Right cardiac atrium (tissue), 5 donors: ENCODE measurements around the gene SYCE1L. TPM values are rescaled to one million over a fixed set of nuclear protein-coding genes. Genes with fewer than 3 reads are reported as not detected.
"Not testable (repeated sequence)": the region's sequence is repeated elsewhere in the genome, so short reads cannot be mapped to it uniquely, and the experiment has no call there.

ENCODE experiments used
- ATAC-seq, 2 donors: fragments of 200-7000 bp; cut with Tn5 transposase; one replicate each; pipeline versions ENCODE4 v1.8.0 to v1.9.1; 2020; ENCODE audit warnings: moderate library complexity in 2 of 2, mild to moderate bottlenecking in 1 of 2
- DNase-seq, 3 donors: peaks; one replicate each; pipeline ENCODE4 v3.0.0-alpha.2; 2020
- H3K27ac ChIP-seq: one replicate; pipeline ENCODE4 v1.5.1; 2013; ENCODE audit warnings: mild to moderate bottlenecking, low read length, control low read depth, moderate library complexity
- H3K27me3 ChIP-seq: one replicate; pipeline ENCODE4 v1.6.1; 2013; ENCODE audit not compliant: control insufficient read depth, insufficient read depth
- H3K4me1 ChIP-seq: one replicate; pipeline ENCODE4 v1.6.1; 2013; ENCODE audit warnings: low read length; ENCODE audit not compliant: control insufficient read depth, insufficient read depth
- H3K4me3 ChIP-seq: one replicate; pipeline ENCODE4 v1.5.1; 2013; ENCODE audit warnings: low read length, control low read depth
- H3K9me3 ChIP-seq: one replicate; pipeline ENCODE4 v1.6.1; 2013; ENCODE audit warnings: low read length; ENCODE audit not compliant: control insufficient read depth
- WGBS: extraction: QIAGEN DNeasy Blood & Tissue Kit; methylation state at CpG from one replicate; pipeline ENCODE4 v1.1.7; 2013; 5-methylcytosine and 5-hydroxymethylcytosine counted together
- intact Hi-C, 4 donors: fragments of 100-400 bp; cut with DNase I; formaldehyde crosslinking; loops; one replicate each; pipeline versions ENCODE4 v1.11.0 to v1.14.0; 2022 to 2023
- polyA plus RNA-seq: library from polyadenylated mRNA; stranded (reverse); fragments of 200-250 nt; gene quantifications from one replicate; pipeline ENCODE4 v1.2.3, GENCODE V29; 2013
- total RNA-seq, 4 donors: library from RNA; stranded (reverse); fragmentation: NEBNext Ultra II Directional; extraction: Animal tissue kit (Norgen Biotek cat#: 25700); gene quantifications; one replicate each; pipeline ENCODE4 v1.2.1, GENCODE V29; 2021
- donor health status: healthy with polysubstance abuse.
- donor health status: DM: no; HTN: yes; CAD: no.
- donor health status: DM: no; HTN: no; CAD: no.
- donor health status: DM: no; HTN: yes; CAD: no; lungs with severe emphysema.
- donor health status: DM: yes; HTN: yes; CAD: no.

SYCE1L gene
- total and polyA plus RNA-seq, 5 donors = 0.70 to 4.5 (median 2.9) TPM

DNA sequence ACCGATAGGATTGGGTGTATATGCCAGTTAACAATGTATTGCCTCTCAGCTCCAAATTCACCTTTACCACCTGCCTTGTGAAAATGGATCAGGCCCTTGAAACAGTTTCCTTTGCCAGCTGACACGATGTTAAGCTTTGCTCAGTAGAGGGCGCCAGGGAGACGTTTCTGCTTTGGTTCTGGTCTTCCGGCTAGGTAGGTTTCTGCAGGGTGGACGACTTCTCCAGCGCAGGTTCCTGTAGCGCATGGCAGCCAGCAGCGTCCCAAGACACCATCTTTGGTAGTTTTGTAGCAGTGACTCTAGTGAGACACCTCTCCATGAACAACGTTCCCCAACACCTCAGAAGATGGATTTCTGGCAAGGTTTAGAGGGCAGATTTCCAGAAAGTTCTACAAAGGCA lies 24.0 kb downstream of the SYCE1L start:
- WGBS = 67% methylated on average over 10 of the region's 10 CpGs
- DNase-seq (no peak), ATAC-seq (no peak)
- Histone ChIP-seq H3K9me3 (no peaks in the 10 kb centered on the region), H3K4me3 (no peak overlapping the region), H3K27me3 (no peaks in the 10 kb centered on the region), H3K4me1 (no peaks in the 10 kb centered on the region), H3K27ac (no peak overlapping the region)
- intact Hi-C loops = no loop called here

DNA sequence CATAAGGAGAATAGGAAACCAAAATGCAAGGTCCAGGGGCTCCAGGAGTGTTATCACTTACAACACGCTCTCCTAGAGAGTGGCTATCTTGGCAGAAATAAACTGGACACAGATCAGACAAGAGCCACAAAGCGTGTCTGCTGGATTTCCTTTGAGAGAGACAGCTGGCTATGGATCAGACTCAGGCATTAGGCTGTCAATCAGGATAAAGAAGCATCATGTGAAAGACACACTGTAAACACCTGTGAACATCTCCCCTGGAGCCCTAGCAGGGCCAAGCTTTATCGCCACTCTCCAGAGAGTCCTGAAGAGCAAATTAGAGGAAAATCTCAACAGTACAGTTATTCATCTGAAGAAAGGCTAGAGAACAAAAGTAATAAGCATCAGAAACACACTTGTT lies 26.0 kb downstream of the SYCE1L start:
- no peak overlapping the region for H3K27ac ChIP-seq
- no peak overlapping the region for H3K4me3 ChIP-seq
- no peaks in the 10 kb centered on the region for H3K9me3 ChIP-seq
- no peak for ATAC-seq
- no peak for DNase-seq
- intact Hi-C loops = no loop called here
- 73% methylated on average over 3 of the region's 3 CpGs for WGBS
- H3K4me1 ChIP-seq = no peaks in the 10 kb centered on the region
- no peaks in the 10 kb centered on the region for H3K27me3 ChIP-seq

DNA sequence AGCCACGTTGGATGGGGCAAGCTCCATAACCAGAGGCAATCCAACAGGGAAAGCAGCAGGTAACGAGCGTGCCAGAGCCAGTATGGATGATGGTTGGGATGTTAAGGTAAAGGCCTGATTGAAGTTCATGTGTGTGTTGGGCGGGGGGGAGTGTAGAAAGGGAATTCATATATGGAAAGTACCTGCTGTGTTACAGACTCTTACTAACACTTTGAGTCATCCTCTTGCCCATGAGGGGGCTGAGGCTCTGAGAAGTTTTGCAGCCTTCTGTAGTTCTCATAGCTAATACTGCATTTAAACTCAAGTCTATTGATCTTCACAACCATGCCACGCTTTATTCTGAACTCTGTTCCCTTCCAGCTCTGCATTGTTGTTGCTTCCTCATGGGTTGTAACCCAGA lies 28.5 kb downstream of the SYCE1L start:
- ATAC-seq = no peak
- Histone ChIP-seq H3K9me3 (no peaks in the 10 kb centered on the region), H3K4me3 (no peak overlapping the region), H3K4me1 (no peaks in the 10 kb centered on the region), H3K27me3 (no peaks in the 10 kb centered on the region), H3K27ac (no peak overlapping the region)
- intact Hi-C loops = no loop called here
- WGBS = 88% methylated on average over 5 of the region's 5 CpGs
- no peak for DNase-seq

DNA sequence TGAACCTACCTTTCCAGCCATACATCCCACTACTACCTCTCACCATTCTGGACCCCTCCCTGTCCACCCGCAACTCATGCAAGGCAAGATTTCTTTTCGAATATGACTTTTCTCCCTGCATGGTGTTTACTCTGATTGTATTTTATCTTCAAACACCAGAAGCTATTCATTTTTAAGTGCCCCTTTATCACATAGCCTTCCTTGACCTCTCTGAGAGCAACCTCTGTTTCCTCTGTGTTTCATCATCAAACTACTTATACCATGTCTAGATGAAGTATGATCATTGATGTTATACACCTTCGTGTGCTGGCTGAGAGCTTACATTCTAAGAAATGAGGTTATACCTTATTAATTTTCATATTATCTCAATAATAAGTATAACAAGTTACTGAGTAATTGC lies 31.8 kb downstream of the SYCE1L start:
- no peaks in the 10 kb centered on the region for H3K4me1 ChIP-seq
- no peak overlapping the region for H3K27ac ChIP-seq
- ATAC-seq = no peak
- intact Hi-C loops = loop anchor here in 1 of 4 donors (10.0 kb wide), 1 partner anchor 434 kb away; no protein-coding TSS in a partner anchor
- no peaks in the 10 kb centered on the region for H3K9me3 ChIP-seq
- H3K4me3 ChIP-seq = no peak overlapping the region
- WGBS = 71% methylated on average over 3 of the region's 3 CpGs
- no peaks in the 10 kb centered on the region for H3K27me3 ChIP-seq
- no peak for DNase-seq

DNA sequence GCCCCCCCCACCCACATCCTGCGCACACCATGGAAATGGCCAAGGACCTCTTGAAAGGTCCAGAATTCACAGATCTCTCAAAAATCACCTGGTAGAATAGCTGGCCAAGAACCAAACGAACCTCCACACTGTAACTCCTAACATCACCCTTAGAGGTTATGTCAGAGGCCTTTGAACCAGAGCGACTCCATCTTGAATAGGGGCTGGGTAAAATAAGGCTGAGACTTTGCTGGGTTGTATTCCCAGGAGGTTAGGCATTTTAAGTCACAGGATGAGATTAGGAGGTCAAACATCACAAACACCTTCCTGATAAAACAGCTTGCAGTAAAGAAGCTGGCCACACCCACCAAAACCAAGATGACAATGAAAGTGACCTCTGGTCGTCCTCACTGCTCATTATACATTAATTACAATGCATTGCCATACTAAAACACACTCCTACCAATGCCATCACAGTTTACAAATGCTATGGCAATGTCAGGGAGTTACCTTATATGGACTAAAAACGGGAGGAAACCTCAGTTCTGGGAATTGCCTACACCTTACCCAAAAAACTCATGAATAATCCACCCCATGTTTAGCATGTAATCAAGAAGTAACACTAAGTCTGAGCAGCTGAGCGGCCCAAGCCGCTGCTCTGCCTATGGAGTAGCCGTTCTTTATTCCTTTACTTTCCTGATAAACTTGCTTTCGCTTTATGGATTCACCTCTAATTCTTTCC lies 34.8 kb downstream of the SYCE1L start:
- no peaks in the 10 kb centered on the region for H3K27me3 ChIP-seq
- H3K27ac ChIP-seq = no peak overlapping the region
- peaks cover 2% of the 10 kb centered on the region for H3K4me1 ChIP-seq
- no peak for ATAC-seq
- WGBS = 73% methylated on average over 9 of the region's 9 CpGs
- no peak overlapping the region for H3K4me3 ChIP-seq
- H3K9me3 ChIP-seq = no peaks in the 10 kb centered on the region
- no peak for DNase-seq
- intact Hi-C loops = loop anchor here in 1 of 4 donors (10.0 kb wide), 1 partner anchor 431 kb away; no protein-coding TSS in a partner anchor

DNA sequence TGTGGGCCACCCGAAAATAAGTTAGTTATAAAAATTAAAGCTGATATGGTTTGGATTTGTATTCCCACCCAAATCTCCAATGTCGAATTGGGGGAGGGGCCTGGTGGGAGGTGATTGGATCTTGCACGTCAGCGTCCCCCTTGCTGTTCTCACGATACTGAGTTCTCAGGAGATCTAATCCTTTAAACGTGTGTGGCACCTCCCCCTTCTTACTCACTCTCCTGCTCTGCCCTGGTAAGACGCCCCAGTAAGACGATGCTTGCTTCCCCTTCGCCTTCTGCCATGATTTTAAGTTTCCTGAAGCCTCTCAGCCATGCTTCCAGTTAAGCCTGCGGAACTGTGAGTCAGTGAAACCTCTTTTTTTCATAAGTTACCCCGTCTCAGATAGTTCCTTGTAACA lies 35.4 kb downstream of the SYCE1L start:
- intact Hi-C loops = loop anchor here in 3 of 4 donors (5.0 to 10.0 kb wide), 3 partner anchors 348 to 430 kb away; no protein-coding TSS in a partner anchor
- no peak overlapping the region for H3K27ac ChIP-seq
- ATAC-seq (no peak), DNase-seq (no peak)
- H3K27me3 ChIP-seq = no peaks in the 10 kb centered on the region
- 40% methylated on average over 11 of the region's 11 CpGs for WGBS
- peaks cover 2% of the 10 kb centered on the region for H3K4me1 ChIP-seq
- no peaks in the 10 kb centered on the region for H3K9me3 ChIP-seq
- no peak overlapping the region for H3K4me3 ChIP-seq

DNA sequence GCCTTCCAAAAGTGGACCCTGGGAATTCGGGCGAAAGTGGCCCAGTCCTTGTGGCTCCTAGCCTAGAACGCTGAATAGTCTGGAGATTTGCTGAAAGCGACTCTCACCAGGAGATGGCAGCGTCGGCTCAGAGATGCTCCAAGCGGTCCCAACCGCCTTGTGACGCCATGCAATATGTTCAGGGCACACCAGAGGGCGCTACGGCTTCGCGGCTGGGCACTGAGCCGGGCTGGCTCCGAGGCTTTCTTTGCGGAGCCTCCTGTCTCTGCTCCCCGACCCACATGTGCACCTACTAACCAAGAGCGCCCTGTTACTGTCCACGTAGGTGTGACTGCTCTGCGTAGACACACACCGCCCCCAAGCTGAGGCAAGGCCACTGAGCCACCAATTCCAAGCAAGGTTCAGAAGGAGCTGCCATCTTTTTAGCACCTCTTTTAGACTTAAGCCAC lies 36.9 kb downstream of the SYCE1L start:
- ATAC-seq = peak; percentile 97
- Histone ChIP-seq H3K4me1 (peaks cover 2% of the 10 kb centered on the region), H3K27me3 (no peaks in the 10 kb centered on the region), H3K4me3 (peak overlapping the region; percentile 22), H3K27ac (no peak overlapping the region), H3K9me3 (no peaks in the 10 kb centered on the region)
- DNase-seq = peak; percentile 85 to 93 (median 93)
- intact Hi-C loops = loop anchor here in 3 of 4 donors (2.0 to 10.0 kb wide), 5 partner anchors 346 to 429 kb away; no protein-coding TSS in a partner anchor
- WGBS = 1% methylated on average over 21 of the region's 21 CpGs

DNA sequence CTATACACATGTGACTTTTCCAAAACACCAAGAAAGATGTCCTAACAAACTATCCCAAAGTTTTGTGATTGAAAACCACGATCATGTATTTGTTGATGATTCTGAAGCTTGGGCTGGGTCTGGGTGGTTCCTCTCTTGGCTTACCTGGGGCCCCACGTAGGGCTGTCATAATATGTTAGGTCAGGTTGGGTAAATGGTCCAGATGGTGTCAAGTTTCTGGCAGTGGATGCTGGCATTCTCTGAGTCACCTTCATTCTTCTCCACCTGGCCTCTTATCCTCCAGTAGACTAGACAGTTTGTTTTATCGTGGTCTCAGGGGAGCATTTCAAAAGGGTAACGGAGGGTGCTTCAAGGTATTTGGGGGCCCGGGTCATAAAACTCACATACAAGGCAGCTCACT lies 39.4 kb downstream of the SYCE1L start:
- ATAC-seq = no peak
- H3K4me1 ChIP-seq = peaks cover 2% of the 10 kb centered on the region

DNA sequence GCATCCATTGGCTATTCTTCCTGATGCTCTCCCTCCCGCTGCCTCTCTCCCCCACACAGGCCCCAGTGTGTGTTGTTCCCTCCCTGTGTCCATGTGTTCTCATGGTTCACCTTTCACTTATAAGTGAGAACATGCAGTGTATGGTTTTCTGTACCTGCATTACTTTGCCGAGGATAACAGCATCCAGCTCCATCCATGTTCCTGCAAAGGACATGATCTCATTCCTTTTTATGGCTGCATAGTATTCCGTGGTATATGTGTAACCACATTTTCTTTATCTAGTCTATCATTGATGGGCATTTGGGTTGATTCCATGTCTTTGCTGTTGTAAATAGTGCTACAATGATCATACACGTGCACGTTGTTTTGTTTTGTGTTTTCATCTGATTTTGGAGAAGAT lies 43.3 kb downstream of the SYCE1L start:
- H3K9me3 ChIP-seq, H3K27ac ChIP-seq, H3K27me3 ChIP-seq, H3K4me3 ChIP-seq, H3K4me1 ChIP-seq, ATAC-seq, DNase-seq: not testable (repeated sequence)
- intact Hi-C loops = loop anchor here in 1 of 4 donors (10.0 kb wide), 1 partner anchor 422 kb away; no protein-coding TSS in a partner anchor
- WGBS = 88% methylated on average over 5 of the region's 5 CpGs

More for the DNA sequence above, 39.4 kb downstream of the SYCE1L start:
- no peak for DNase-seq
- H3K27me3 ChIP-seq = no peaks in the 10 kb centered on the region
- no peaks in the 10 kb centered on the region for H3K9me3 ChIP-seq
- WGBS = 78% methylated on average over 5 of the region's 5 CpGs
- H3K27ac ChIP-seq = no peak overlapping the region
- intact Hi-C loops = loop anchor here (2.0 to 10.0 kb wide), 4 partner anchors 344 to 426 kb away; no protein-coding TSS in a partner anchor
- H3K4me3 ChIP-seq = no peak overlapping the region

DNA sequence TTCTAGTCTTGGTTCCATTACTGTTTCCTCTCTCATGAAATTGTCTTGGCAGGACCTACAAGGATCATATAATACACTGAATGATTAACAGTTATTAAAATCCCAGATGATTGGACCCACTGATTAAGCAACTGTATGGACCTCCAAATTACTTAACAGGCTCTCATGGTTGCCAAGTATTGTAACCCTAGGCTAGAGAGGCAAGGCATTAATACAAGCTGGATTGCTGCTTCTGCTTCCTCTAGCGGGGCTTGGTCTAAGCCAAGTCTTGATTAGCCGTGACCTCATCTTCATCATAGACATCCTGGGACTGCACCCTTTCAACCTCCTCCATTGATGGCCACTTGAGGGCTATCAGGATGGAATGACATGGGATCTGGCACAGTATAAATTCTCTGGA lies 46.9 kb downstream of the SYCE1L start:
- no peaks in the 10 kb centered on the region for H3K9me3 ChIP-seq
- H3K4me3 ChIP-seq = no peak overlapping the region
- H3K4me1 ChIP-seq = no peaks in the 10 kb centered on the region
- 79% methylated on average over 2 of the region's 2 CpGs for WGBS
- H3K27ac ChIP-seq = no peak overlapping the region
- no peaks in the 10 kb centered on the region for H3K27me3 ChIP-seq
- ATAC-seq = no peak
- intact Hi-C loops = loop anchor here in 1 of 4 donors (10.0 kb wide), 1 partner anchor 419 kb away; no protein-coding TSS in a partner anchor
- DNase-seq = no peak

DNA sequence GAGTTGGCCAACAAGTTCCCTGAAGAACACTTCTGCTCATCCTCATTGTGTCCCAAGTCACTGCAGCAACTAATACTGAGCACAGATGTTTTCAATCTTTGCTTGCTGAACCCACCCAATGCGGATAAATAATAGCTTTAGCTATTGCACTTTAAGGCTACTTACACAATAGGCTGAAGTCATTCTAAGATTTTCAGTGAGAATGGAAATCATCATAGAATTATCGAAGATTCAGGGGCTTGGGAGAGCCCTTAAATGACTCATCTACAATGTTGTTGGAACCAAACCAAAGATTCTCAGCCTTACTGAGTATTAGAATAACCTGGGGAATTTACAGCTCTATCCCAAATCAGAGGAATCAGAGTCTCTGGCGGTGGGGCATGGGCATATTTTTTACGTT lies 51.2 kb downstream of the SYCE1L start:
- H3K9me3 ChIP-seq = no peaks in the 10 kb centered on the region
- ATAC-seq (no peak), DNase-seq (no peak)
- no peaks in the 10 kb centered on the region for H3K4me1 ChIP-seq
- no peak overlapping the region for H3K4me3 ChIP-seq
- no peak overlapping the region for H3K27ac ChIP-seq
- no peaks in the 10 kb centered on the region for H3K27me3 ChIP-seq
- intact Hi-C loops = no loop called here
- 70% methylated on average over 4 of the region's 4 CpGs for WGBS
